BJ (cell line): ENCODE measurements around the gene DGLUCY. TPM values are rescaled to one million over a fixed set of nuclear protein-coding genes. Genes with fewer than 3 reads are reported as not detected.
A peak's percentile ranks its signal among the peaks of the same experiment; 100 is the strongest.

Source experiments
- CTCF ChIA-PET: fragments of 350-600 bp; formaldehyde crosslinking; extraction: SDS; loops from one replicate; lab custom pipeline; 2021; ENCODE audit warnings: antibody characterized with exemption, inconsistent platforms; lab: Yijun Ruan, JAX
- POLR2A ChIA-PET: fragments of 300-600 bp; sonication (Branson Sonifier 250); formaldehyde crosslinking; extraction: SDS; loops from one replicate; lab custom pipeline; 2021; ENCODE audit warnings: antibody characterized with exemption; lab: Charles Lee
- DNase-seq: peaks from one replicate; pipeline ENCODE4 v3.0.0-alpha.2; 2011; ENCODE audit warnings: low read depth
- H3K27me3 ChIP-seq: 2 replicates; pipeline ENCODE4 v1.6.0; 2011; ENCODE audit warnings: low read length; ENCODE audit not compliant: control insufficient read depth, insufficient read depth
- H3K36me3 ChIP-seq: 2 replicates; pipeline ENCODE4 v1.5.1; 2011; ENCODE audit warnings: low read length; ENCODE audit not compliant: control insufficient read depth, insufficient read depth
- H3K4me3 ChIP-seq: 2 replicates; pipeline ENCODE4 v1.5.1; 2011; ENCODE audit warnings: low read depth, mild to moderate bottlenecking, control low read depth, low read length
- CTCF ChIP-seq: IDR thresholded peaks from 2 replicates; pipeline ENCODE4 v1.5.1; 2011; ENCODE audit warnings: low read depth, mild to moderate bottlenecking, control low read depth, inconsistent platforms, low read length, moderate library complexity; ENCODE audit not compliant: insufficient read depth
- polyA plus RNA-seq: library from polyadenylated mRNA; depleted of rRNA; stranded (reverse); fragments of >200 nt; gene quantifications from 2 replicates; pipeline ENCODE4 v1.2.3, GENCODE V29; 2011

Gene DGLUCY
- polyA plus RNA-seq, 1 experiment, result 18.9 TPM

GRCh38 chr14:91249841-91250616, 136.2 kb downstream of the DGLUCY start:
- Histone ChIP-seq H3K27me3 (no peaks in the 10 kb centered on the region), H3K4me3 (no peak overlapping the region), H3K36me3 (no peaks in the 10 kb centered on the region)
- TF ChIP-seq CTCF, result no peak
- ChIA-PET POLR2A (no interaction called here), CTCF (interaction anchor here (2.3 kb wide), 1 partner anchor 9 kb away, joined by 5 read pairs; no protein-coding TSS in a partner anchor)
- no peak for DNase-seq

DNA sequence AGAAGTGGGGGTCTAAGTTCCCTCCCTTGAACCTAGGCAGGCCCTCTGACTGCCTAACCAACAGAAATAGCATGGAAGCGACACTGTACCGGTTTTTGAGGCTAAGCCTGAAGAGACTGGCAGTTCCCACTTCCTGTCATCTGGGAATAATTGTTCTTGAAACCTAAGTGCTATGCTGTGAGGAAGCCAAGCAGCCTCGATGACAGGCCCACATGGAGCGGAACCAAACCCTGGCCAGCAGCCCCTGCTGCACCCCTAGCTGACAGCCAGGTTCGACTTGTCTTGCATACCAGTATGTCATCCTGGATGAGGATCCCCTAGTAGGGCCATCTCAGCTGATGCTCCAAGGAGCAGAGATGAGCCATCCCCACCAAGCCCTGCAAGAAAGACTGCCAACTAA, 137.0 kb downstream of the DGLUCY start:
- no peaks in the 10 kb centered on the region for H3K36me3 ChIP-seq
- CTCF ChIA-PET, result no interaction called here
- no peaks in the 10 kb centered on the region; the same call in 1 of the 2 replicates for H3K27me3 ChIP-seq
- H3K4me3 ChIP-seq, result no peak overlapping the region
- no peak for TF ChIP-seq CTCF
- DNase-seq, result no peak
- POLR2A ChIA-PET, result no interaction called here

DNA sequence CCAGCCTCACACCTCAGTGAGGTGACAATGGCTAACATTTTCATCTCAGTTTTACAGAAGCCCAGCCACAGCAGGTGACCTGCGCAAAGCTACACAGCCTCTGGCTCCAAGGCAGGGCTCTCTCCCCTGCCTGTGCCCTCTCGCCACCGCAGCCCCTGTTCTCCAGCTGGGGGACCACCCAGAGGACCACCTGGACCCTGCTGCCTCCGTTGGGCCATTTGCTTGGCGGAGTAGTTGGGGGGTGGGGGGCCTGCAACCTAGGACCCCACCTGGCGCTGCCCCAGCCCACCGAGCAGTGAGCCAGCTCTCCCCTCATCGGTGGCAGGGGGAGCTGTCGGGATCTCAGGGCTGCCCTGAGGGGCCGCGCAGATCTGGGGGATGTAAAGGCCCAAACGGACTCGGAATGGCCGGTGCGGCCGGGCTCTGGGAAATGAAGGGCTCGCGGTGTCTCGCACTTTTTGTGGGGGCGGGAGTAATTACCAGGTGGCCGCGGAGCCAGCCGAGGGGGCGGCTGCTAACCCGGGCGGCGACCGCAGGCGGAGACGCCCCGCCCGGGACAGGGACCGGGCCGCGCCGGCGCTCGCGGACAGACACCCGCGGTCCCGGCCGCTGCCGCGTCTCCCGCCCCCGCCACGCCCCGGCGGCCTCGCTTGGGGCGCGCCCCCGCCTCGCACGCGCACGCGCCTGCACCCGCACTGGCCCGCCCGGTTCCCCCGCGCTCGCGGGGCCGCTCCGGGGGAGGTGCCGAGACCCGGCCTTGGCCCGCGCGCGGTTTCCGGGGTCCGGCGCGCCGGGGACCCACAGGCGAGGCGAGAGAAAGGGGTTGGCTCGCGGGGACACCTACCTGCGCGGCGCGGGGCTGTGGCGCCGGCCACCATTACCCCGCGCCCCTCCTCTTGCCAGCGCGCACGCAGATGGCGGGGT, 139.3 kb downstream of the DGLUCY start:
- peak; percentile 21; the same call in 1 of the 2 replicates for TF ChIP-seq CTCF
- CTCF ChIA-PET, result no interaction called here
- no peaks in the 10 kb centered on the region for H3K36me3 ChIP-seq

DNA sequence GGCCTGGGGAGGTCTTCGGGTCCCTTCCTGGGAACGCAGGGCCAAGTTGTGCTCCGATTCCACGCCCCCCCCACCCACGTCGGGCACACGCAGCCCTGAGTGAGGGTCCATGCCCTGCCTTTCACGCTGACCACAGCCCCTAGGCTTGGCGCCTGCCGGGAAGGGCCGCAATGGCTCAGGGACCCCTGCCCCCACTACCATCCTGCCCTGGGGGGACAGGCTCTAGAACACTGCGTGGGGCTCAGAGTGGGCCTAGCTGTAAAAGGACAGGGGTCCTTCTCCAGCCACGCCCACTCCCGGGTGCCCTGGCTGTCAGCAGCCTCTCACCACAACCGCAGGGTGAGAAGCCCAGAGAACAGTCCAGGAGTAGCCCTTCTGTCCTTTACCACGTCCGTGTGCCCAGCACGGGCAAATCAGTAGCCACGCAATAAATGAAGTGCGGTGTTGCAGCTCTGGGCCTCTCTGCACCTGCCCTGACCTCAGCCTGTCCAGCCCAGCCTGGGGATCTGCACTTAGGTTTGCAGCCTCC, 140.0 kb downstream of the DGLUCY start:
- Histone ChIP-seq H3K4me3 (peak overlapping the region; percentile 38), H3K27me3 (peaks cover 2% of the 10 kb centered on the region), H3K36me3 (no peaks in the 10 kb centered on the region)
- ChIA-PET CTCF (no interaction called here), POLR2A (no interaction called here)
- TF ChIP-seq CTCF, result no peak
- no peak for DNase-seq

More for the DNA sequence above, 139.3 kb downstream of the DGLUCY start:
- no peak for DNase-seq
- POLR2A ChIA-PET, result no interaction called here
- Histone ChIP-seq H3K27me3 (peaks cover 2% of the 10 kb centered on the region), H3K4me3 (peak overlapping the region; percentile 38)

GRCh38 chr14:91254461-91254860, 140.6 kb downstream of the DGLUCY start:
- H3K27me3 ChIP-seq, result peaks cover 2% of the 10 kb centered on the region
- no peaks in the 10 kb centered on the region for H3K36me3 ChIP-seq
- no peak overlapping the region for H3K4me3 ChIP-seq
- DNase-seq, result no peak
- POLR2A ChIA-PET, result no interaction called here
- TF ChIP-seq CTCF, result no peak
- CTCF ChIA-PET, result no interaction called here
